Heart right ventricle (tissue), 16 donors: ENCODE data around the gene ABO. TPM values are rescaled to one million over a fixed set of nuclear protein-coding genes. Genes with fewer than 3 reads are reported as not detected.

ENCODE experiments used
- ATAC-seq, 8 donors: fragments of 200-7000 bp; cut with Tn5 transposase; one replicate each; pipeline ENCODE4 v1.9.1; 2020; ENCODE audit warnings: mild to moderate bottlenecking in 8 of 8, moderate library complexity in 8 of 8, moderate number of reproducible peaks in 1 of 8
- DNase-seq, 2 donors: peaks; one replicate each; pipeline ENCODE4 v3.0.0-alpha.2; 2020
- H3K27ac ChIP-seq, 10 donors: fragments of 200-600 bp; sonication (generic) in 2 of 10; one replicate each; pipeline versions ENCODE4 v1.5.0 to v1.8.0; 2020 to 2022; ENCODE audit warnings: mild to moderate bottlenecking in 3 of 10
- H3K27me3 ChIP-seq, 7 donors: fragments of 200-600 bp; one replicate each; pipeline ENCODE4 v1.8.0; 2021 to 2022; ENCODE audit warnings: mild to moderate bottlenecking in 2 of 7
- H3K36me3 ChIP-seq, 9 donors: fragments of 200-600 bp; sonication (generic) in 1 of 9; one replicate each; pipeline versions ENCODE4 v1.5.0 to v1.8.0; 2020 to 2022; ENCODE audit warnings: mild to moderate bottlenecking in 2 of 9
- H3K4me1 ChIP-seq, 9 donors: fragments of 200-600 bp; sonication (generic) in 1 of 9; one replicate each; pipeline versions ENCODE4 v1.5.0 to v1.8.0; 2020 to 2022; ENCODE audit warnings: mild to moderate bottlenecking in 4 of 9
- H3K4me3 ChIP-seq, 10 donors: fragments of 200-600 bp; sonication (generic) in 2 of 10; one replicate each; pipeline versions ENCODE4 v1.5.0 to v1.8.0; 2020 to 2022; ENCODE audit warnings: mild to moderate bottlenecking in 7 of 10, moderate library complexity in 2 of 10
- H3K9me3 ChIP-seq, 11 donors: fragments of 200-600 bp in 10 of 11; sonication (generic) in 2 of 11; one replicate each; pipeline versions ENCODE4 v1.5.0 to v1.8.0; 2013 to 2022; ENCODE audit warnings: mild to moderate bottlenecking in 2 of 11, control low read depth in 1 of 11, moderate library complexity in 1 of 11
- CTCF ChIP-seq, 9 donors: fragments of 200-600 bp; sonication (generic) in 2 of 9; IDR thresholded peaks; one replicate each; pipeline versions ENCODE4 v1.5.0 to v1.8.0; 2021 to 2022; ENCODE audit warnings: antibody characterized with exemption in 9 of 9, mild to moderate bottlenecking in 5 of 9, moderate library complexity in 1 of 9
- WGBS, 2 donors: extraction: QIAGEN DNeasy Blood & Tissue Kit; methylation state at CpG; one replicate each; pipeline ENCODE4 v1.1.7; 2013; ENCODE audit warnings: inconsistent platforms in 1 of 2; 5-methylcytosine and 5-hydroxymethylcytosine counted together
- intact Hi-C, 10 donors: fragments of 100-400 bp; cut with DNase I; formaldehyde crosslinking; loops; one replicate each; pipeline versions ENCODE4 v1.11.1 to v1.14.2; 2022
- polyA plus RNA-seq, 2 donors: library from polyadenylated mRNA; stranded (reverse); fragments of 200-250 nt; gene quantifications; one replicate each; pipeline ENCODE4 v1.2.3, GENCODE V29; 2013
- total RNA-seq, 10 donors: library from RNA; stranded (reverse); fragmentation: NEBNext Ultra II Directional in 3 of 10; extraction: Animal tissue kit (Norgen Biotek cat#: 25700) in 3 of 10; gene quantifications; one replicate each; pipeline versions ENCODE4 v1.2.1 to v1.2.4, GENCODE V29; 2021 to 2023
- donor health status: Arrhythmogenic right ventricular cardiomyopathy.
- donor health status: ischemic (EF 13 %, LVEDD 7.1; RV severe dilation, severe dysfunction).
- donor health status: healthy with polysubstance abuse.
- donor health status: DM: no; HTN: yes; CAD: no.
- donor health status: DM: no; HTN: no; CAD: no.
- donor health status: ischemic (EF 25% LVEDD 6.9; RV normal size, moderate dysfunction).
- donor health status: ischemic (EF 25% LVEDD 5.7; RV mildly dilated, moderate dysfunction).
- donor health status: healthy.
- donor health status: DM: yes; HTN: yes; CAD: no.
- donor health status: Ischemic cardiomyopathy.
- donor health status: ischemic (EF 35%, LVEDD 5.7; RV mildly dilated, moderate dysfunction).
- donor health status: nonischemic (EF 11% LVEDD 7.7; RV severe dilation, severe dysfunction).
- donor health status: DM: yes; HTN: yes; CAD: no.
- donor health status: PGD.
- donor health status: ischemic (EF 29% LVEDD 5.4; RV normal size, mild dysfunction).
- donor health status: nonischemic (EF 23%, LVEDD 6.1; RV moderate dilation, normal function).

The ABO gene
- total and polyA plus RNA-seq, 12 donors, result 0.25 to 2.9 (median 1.6) TPM

DNA sequence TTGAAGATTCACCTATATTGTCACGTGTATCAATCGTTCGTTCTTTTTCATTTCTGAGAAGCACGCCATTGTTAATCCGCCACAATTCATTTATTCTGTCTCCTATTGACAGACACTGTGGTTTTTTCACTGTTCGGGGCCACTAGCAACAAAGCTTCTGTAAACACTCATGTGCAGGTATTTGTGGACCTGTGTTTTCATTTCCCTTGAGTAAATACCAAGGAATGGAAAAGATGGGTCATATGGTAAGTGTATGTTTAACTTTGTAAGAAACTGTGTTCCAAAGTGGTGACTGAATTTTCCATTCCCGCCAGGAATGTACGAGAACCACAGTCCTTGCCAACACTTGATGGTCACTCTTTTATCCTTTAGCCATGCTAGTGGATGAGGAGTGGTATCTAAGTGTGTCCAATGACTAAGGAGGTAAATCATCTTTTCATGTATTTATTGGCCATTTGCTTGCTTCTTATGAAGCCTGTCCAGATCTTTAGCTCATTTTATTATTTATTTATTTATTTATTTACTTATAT, 10.7 kb downstream of the ABO start:
- no peak for TF ChIP-seq CTCF (IDR thresholded peaks at IDR 0.05)
- intact Hi-C loops, result loop anchor here in 1 of 10 donors (10.0 kb wide), 1 partner anchor 69 kb away; no protein-coding TSS in a partner anchor
- DNase-seq (no peak), ATAC-seq (no peak)
- Histone ChIP-seq H3K27ac (no peak overlapping the region), H3K4me1 (peaks cover 0 to 3% (median 0%) of the 10 kb centered on the region in 9 donors), H3K27me3 (no peaks in the 10 kb centered on the region), H3K36me3 (peaks cover 0 to 16% (median 0%) of the 10 kb centered on the region in 9 donors), H3K9me3 (no peaks in the 10 kb centered on the region), H3K4me3 (no peak overlapping the region)
- WGBS, 2 donors, result 94 to 97% methylated on average over 8 of the region's 8 CpGs

DNA sequence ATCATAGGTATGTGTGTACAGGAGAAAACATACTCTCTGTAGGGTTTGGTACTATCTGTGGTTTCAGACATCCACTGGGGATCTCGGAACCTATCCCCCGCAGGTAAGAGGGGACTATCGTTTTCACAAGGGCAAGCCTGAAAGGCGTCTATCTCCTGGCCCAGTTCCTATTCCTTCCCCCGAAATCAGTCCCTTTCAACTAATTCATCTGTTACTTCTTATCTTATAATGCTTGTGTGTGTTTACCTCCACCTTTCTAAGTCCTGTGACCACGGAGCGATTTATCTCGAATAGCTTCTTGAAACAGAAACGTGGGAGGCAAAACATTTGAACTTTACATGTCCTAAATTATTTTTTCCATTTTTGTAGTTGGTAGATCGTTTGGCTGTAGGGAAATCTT, 11.4 kb downstream of the ABO start:
- no peak for TF ChIP-seq CTCF (IDR thresholded peaks at IDR 0.05)
- H3K4me1 ChIP-seq, result peaks cover 0 to 2% (median 0%) of the 10 kb centered on the region in 9 donors
- WGBS, 2 donors, result 90 to 92% methylated on average over 10 of the region's 10 CpGs
- no peaks in the 10 kb centered on the region for H3K27me3 ChIP-seq
- H3K9me3 ChIP-seq, result no peaks in the 10 kb centered on the region
- intact Hi-C loops, result loop anchor here in 1 of 10 donors (10.0 kb wide), 1 partner anchor 69 kb away; no protein-coding TSS in a partner anchor
- H3K27ac ChIP-seq, result no peak overlapping the region
- ATAC-seq (no peak), DNase-seq (no peak)
- H3K4me3 ChIP-seq, result no peak overlapping the region
- peaks cover 0 to 16% (median 0%) of the 10 kb centered on the region in 9 donors for H3K36me3 ChIP-seq

GRCh38 chr9:133262226-133262625, 12.8 kb downstream of the ABO start:
- Histone ChIP-seq H3K36me3 (peaks cover 0 to 16% (median 0%) of the 10 kb centered on the region in 9 donors), H3K27ac (no peak overlapping the region), H3K4me1 (peaks cover 0 to 15% (median 12%) of the 10 kb centered on the region in 9 donors), H3K4me3 (no peak overlapping the region), H3K27me3 (no peaks in the 10 kb centered on the region), H3K9me3 (no peaks in the 10 kb centered on the region)
- TF ChIP-seq CTCF (IDR thresholded peaks at IDR 0.05), result no peak
- intact Hi-C loops, result loop anchor here in 1 of 10 donors (10.0 kb wide), 1 partner anchor 67 kb away; no protein-coding TSS in a partner anchor
- WGBS, 2 donors, result 71 to 72% methylated on average over 11 of the region's 11 CpGs
- DNase-seq, result no peak
- no peak for ATAC-seq

GRCh38 chr9:133261753-133262120, 13.3 kb downstream of the ABO start:
- no peak for ATAC-seq
- 79 to 83% methylated on average over 5 of the region's 5 CpGs for WGBS, 2 donors

More at GRCh38 chr9:133261753-133262120, 13.3 kb downstream of the ABO start:
- no peaks in the 10 kb centered on the region for H3K27me3 ChIP-seq
- intact Hi-C loops, result loop anchor here in 1 of 10 donors (10.0 kb wide), 1 partner anchor 67 kb away; no protein-coding TSS in a partner anchor
- H3K4me1 ChIP-seq, result peaks cover 0 to 20% (median 15%) of the 10 kb centered on the region in 9 donors
- peaks cover 0 to 16% (median 0%) of the 10 kb centered on the region in 9 donors for H3K36me3 ChIP-seq
- H3K27ac ChIP-seq, result no peak overlapping the region
- no peaks in the 10 kb centered on the region for H3K9me3 ChIP-seq
- DNase-seq, result no peak
- no peak for TF ChIP-seq CTCF (IDR thresholded peaks at IDR 0.05)
- no peak overlapping the region for H3K4me3 ChIP-seq
